ENCODE data around the gene HPCA.

- TF ChIP-seq CTCF (IDR thresholded peaks at IDR 0.05) (no peak), POLR2A (IDR thresholded peaks at IDR 0.05) (no peak)
Observed at GRCh38 chr1:32900371-32900955, 14.2 kb downstream of the HPCA start.

All from Peyer's patch (tissue), 4 donors.